NCI-H146 (cell line): ENCODE data around the gene EIF2S3B.
"Not testable (repeated sequence)": the region's sequence is repeated elsewhere in the genome, so short reads cannot be mapped to it uniquely, and the experiment has no call there.

ENCODE experiments used
- DNase-seq: peaks from one replicate; lab custom pipeline; 2025; lab: John Stamatoyannopoulos, UW

EIF2S3B gene

DNA sequence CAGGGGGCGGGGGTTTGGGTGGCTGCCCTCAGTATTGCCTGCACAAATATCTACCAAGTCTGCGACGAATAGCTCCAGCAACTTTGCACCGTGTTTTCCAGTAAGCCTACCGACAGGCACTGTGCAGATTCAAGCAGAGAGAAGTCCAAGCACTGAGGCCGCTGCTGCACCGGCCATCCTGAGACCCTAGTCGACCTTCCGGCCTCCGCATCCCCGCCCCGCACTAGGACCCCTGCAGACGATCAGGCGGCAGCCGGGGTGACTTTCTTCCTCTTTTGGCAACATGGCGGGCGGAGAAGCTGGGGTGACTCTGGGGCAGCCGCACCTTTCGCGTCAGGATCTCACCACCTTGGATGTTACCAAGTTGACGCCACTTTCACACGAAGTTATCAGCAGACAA lies at the start of gene EIF2S3B:
TSS of gene EIF2S3B (plus strand) at position 271 of the 400 bp plus-strand sequence. CDS start at position 284, 13 bp downstream.
- DNase-seq: no peak

DNA sequence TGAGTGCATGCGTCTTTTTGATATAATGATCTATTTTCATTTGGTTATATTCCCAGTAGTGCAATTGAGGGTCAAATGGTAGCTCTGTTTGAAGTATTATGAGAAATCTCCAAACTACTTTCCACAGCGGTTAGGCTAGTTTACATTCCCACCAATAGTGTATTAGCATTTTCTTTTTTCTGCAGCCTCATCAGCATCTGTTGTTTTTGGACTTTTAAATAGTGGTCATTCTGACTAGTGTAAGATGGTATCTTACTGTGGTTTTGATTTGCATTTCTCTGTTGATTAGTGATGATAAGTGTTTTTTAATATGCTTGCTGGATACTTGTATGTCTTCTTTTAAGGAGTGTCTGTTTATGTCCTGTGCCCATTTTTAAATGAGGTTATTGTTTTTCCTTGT lies 48.8 kb upstream of the EIF2S3B start:
- DNase-seq: no peak

DNA sequence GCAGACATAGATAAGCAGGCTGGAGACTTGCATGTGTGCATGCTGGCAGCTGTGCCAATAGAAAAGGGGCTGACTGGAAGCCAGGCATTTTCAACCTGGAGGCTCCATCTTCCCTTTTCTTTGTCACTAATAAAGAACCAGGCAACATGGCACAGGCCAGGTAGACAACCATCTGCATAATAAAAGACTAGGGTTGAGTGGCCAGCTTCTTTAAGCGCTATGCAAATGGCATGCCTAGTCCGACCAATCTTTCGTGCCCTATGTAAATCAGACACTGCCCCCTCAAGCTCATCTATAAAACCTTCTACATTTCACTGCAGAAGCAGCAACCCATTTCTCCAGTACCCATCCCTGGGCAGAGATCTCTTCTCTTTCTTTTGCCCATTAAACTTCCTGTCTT lies 47.9 kb upstream of the EIF2S3B start:
- DNase-seq: peak; percentile 44

DNA sequence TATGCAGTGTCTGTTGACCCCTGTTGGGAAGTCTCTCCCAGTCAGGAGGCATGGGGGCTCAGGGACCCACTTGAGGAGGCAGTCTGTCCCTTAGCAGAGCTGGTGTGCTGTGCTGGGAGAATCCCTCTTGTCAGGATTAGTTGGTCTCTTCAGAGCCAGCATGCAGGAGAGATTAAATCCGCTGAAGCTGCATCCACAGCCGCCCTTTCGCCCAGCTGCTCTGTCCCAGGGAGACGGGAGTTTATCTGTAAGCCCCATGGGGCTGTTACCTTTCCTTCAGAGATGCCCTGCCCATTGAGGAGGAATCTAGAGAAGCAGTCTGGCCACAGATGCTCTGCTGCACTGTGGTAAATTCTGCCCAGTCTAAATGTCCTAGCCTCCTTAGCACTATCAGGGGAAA lies 39.4 kb upstream of the EIF2S3B start:
- no peak for DNase-seq

DNA sequence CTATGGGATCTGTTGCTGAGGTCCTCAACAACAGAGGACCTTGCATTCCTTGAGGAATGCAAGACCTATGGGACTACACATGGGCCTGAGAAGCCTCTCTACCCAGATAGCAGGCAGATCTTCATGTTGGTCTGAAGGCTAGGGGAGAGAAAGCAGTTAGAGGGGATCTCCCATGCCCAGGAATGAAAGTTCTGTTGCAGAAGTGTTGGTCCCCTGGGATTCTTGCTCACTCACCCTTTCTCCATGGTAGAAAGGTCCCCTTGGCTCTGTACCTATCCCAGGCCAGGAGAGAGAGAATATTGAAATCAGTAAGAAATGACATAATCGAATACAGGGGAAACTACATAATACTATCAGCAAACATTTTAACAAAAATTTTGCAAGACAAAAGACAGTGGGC lies 36.0 kb upstream of the EIF2S3B start:
- no peak for DNase-seq

DNA sequence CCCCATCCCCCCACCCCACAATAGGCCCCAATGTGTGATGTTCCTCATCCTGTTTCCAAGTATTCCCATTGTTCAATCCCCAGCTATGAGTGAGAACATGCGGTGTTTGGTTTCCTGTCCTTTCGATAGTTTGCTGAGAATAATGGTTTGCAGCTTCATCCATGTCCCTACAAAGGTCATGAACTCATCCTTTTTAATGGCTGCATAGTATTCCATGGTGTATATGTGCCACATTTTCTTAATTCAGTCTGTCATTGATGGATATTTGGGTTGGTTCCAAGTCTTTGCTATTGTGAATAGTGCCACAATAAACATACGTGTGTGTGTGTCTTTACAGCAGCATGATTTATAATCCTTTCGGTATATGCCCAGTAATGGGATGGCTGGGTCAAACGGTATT lies 32.9 kb upstream of the EIF2S3B start:
- DNase-seq: not testable (repeated sequence)

DNA sequence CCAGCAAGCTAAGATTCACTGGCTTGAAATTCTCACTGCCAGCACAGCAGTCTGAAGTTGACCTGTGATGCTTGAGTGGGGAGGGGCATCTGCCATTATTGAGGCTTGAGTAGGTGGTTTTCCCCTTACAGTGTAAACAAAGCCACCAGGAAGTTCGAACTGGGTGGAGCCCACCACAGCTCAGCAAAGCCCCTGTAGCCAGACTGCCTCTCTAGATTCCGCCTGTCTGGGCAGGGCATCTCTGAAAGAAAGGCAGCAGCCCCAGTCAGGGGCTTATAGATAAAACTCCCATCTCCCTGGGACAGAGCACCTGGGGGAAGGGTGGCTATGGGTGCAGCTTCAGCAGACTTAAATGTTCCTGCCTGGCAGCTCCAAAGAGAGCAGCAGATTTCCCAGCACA lies 23.8 kb upstream of the EIF2S3B start:
- DNase-seq: not testable (repeated sequence)

DNA sequence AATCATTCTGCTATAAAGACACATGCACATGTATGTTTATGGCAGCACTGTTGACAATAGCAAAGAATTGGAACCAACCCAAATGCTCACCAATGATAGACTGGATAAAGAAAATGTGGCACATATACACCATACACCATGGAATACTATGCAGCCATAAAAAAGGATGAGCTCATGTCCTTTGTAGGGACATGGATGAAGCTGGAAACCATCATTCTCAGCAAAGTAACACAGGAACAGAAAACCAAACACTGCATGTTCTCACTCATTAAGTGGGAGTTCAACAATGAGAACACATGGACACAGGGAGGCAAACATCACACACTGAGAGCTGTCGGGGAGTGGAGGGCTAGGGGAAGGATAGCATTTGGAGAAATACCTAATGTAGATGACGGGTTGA lies 18.4 kb upstream of the EIF2S3B start:
- not testable (repeated sequence) for DNase-seq

DNA sequence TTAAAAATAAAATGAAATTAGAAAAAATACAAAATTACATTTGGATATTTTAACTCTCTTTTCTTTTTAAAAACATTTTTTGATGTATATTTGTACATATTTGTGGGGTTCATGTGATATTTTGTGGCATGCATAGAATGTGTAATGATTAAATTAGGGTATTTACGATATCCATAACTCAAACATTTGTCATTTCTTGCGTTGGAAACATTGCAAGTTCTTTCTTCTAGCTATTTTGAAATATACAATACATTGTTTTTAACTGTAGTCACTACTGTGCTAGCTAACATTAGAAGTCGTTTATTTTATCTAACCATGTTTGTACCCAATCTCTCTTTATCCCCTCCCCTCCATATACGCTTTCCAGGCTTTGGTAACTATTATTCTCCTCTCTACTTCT lies 13.9 kb upstream of the EIF2S3B start:
- no peak for DNase-seq

DNA sequence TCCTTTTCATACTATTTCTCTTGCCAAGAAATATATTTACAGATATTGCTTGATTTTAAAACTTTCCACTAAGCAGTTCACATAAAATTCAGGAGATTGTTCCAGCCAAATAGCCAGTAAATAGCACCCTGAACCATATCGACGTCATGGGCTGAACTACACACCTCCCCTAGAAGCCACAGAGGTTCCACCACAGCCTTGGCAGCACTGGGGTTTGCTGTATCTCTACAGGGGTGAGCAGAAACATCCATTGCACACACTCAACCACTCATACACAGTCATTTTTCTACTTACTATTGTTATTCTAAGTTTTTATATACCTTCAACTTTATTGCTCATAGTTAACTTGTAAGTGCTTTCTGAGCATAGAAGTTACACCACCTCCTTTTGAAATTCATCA lies 8.1 kb upstream of the EIF2S3B start:
- no peak for DNase-seq

DNA sequence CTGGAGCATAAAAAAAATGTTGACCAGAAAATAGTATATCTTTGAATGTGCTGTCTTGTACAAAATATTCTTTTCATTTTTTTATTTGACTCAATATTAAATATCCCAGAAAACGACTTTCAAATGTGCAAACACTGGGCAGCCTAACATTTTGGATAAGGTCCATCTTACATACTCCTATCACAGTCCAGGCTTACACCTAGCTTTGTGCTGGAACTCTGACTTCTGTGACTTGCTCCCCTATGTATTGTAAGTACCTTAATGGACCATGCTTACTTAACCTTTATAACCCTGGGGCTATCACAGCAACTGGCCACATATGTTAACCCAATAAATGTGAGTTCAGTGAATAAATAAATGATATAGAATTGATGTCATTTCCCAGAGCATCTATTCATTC lies 7.6 kb upstream of the EIF2S3B start:
- no peak for DNase-seq

DNA sequence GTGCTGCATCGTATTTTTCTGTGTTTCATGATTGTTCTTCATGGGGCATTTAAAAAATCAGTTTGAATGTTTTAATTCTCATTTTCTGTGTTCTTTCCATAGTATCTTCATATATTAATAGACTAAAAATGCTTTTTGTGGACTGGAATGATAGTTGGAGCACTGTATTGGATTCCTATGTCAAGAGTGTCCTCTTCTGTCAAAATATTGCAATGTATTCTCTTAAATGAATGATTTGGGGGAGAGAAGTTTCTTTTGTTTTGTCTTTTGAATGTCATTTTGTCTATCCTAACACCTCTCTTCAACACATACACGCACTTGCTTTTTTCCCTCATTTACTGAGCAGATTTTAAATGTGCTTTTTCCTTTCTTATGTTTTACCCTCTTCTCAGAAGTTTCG lies 4.7 kb upstream of the EIF2S3B start:
- DNase-seq: peak; percentile 32

DNA sequence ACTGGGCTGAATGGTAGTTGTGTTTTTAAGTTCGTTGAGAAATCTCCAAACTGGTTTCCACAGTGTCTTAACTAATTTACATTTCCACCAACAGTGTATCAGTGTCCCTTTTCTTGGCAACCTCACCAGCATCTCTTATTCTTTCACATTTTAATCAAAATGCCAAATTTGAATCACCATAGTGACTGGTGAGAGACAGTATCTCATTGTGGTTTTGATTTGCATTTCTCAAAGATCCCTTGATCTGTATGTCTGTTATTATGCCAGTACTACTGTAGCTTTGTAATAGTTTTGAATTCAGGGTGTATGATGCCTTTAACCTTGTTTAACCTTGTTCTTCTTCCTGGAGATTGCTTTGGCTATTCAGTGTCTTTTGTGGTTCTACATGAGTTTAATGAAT lies 2.2 kb upstream of the EIF2S3B start:
- DNase-seq: no peak

DNA sequence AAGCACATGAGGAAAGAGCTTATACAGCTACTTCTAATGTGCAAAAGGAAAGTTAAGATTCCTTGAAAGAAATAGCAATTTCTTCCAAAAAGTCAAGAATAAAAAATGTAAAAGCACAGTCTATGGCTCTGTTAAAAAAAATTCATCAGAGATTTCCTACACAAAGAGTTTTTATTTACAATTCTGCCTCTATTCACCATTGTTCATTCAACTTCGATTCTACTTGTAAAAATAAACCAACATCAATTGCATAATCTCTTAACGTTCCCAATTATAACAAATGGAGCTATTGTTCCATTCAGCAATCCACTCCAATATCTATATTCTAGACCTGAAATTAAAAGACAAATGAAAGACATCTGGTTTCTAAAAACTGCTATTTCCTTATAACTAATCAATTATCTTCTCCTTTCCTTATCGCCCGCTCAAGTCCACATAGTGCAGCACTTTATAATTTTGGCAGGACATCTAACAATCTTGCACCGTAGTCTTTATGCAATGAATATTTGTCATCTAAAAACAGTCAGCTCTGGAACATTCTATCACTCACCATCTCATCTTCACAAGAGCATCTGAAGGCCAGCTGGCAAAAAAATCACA lies 6.2 kb downstream of the EIF2S3B start:
- no peak for DNase-seq

DNA sequence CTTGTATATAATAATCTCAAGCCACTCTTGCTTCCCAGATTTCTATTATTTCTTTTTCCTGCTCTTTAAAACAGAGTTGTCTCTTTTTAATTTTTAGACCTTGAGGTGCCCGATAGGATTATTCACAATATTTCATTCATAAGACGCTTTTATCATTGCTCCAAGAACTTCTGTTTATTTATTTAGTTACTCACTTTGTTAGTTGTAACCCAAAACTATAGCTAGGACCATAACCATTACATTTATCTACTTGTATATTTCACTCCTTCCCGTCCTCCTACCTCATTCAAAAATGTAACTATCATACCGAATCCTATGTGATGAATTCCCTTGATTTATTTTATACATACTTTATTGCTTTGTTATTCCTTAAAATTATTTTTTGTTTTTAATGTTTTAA lies 7.1 kb downstream of the EIF2S3B start:
- no peak for DNase-seq

DNA sequence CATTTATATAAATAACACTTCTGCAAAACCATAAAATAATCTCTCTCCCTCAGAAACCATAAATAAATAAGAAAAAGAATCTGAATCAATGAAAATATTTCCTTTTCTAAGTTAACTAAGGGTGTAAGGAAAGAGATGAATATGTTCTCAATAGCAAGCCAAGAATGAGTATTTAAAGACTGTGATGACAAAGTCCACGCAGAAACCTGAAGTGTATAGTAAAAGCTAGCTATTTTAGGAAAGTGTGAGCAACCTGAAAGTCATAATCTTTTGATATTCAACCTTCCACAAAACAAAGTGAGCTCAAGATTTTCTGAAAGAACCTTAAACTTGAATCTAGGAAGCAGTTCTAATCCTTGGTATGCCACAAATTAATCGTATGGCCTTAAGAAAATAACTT lies 15.9 kb downstream of the EIF2S3B start:
- no peak for DNase-seq

DNA sequence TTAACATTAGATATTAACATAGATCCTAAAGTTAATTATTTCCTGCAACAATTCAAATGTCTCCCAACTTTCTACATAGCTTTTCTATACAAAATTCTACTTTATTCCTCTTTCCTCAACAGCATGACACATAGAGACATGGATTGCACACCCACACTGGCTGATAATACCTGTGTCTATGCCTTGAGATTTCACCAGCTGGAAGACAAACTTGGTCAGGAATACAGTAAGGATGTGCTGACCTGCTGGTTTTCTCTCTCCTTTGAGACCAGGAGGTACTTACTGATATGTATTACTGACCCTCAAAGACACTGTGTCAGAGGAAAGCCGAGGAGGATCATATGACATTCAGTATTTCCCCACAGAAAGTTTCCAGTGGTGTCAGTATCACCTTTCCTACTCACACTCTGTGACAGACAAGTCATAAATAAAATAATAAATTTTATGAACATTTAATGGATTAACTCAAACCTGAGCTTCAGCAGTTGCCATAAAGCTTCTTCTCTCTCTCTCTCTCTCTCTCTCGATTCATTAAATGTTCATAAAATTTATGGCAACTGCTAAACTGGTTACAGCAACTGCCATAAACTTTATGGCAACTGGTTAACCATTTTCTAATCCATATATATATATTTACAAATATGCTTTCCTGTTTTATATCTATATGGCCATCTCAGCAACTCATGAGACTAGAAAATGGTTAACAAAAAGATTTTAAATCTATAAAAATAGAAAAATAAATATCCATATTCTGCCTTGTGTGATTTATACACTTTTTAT lies 22.7 kb downstream of the EIF2S3B start:
- no peak for DNase-seq

DNA sequence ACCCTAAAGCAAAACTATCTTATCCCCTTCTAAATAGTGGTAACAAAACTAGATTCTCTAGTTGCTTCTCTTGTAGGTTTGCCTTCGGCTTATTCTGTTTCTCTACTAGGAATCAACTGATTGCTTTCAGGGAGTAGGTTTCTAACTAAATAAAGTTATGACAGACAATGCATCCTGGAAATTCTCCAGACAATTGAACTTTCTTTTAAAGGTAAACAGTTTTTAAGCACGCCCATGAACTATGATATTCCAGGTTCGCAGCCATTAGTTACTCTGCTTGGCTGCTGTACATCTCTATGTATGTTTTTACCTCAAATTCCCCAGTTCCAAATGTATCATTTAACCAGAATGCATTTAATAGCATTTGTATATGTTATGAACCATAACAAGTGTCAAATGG lies 23.9 kb downstream of the EIF2S3B start:
- no peak for DNase-seq

DNA sequence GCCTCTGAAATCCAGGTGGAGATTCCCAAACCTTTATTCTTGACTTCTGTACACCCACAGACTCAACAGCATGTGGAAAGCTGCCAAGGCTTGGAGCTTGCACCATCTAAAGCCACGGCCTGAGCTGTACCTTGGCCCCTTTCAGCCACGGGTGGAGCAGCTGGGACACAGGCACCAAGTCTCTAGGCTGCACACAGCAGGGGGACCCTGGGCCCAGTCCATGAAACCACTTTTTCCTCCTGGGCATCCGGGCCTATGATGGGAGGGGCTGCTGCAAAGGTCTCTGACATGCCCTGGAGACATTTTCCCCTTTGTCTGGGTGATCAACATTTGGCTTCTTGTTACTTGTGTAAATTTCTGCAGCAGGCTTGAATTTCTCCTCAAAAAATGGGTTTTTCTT lies 32.0 kb downstream of the EIF2S3B start:
- no peak for DNase-seq

DNA sequence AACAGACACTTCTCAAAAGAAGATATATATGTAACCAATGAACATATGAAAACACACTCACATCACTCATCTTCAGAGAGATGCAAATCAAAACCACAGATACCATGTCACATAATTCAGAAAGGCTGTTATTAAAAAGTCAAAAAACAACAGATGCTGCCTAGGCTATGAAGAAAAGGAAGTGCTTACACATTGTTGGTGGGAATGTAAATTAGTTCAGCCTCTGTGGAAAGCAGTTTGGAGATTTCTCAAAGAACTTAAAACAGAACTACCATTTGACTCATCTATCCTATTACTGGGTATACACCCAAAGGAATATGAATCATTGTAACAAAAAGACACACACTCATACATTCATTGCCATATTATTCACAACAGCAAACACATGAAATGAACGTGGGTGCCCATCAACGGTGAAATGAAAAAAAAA lies 35.1 kb downstream of the EIF2S3B start:
- no peak for DNase-seq

DNA sequence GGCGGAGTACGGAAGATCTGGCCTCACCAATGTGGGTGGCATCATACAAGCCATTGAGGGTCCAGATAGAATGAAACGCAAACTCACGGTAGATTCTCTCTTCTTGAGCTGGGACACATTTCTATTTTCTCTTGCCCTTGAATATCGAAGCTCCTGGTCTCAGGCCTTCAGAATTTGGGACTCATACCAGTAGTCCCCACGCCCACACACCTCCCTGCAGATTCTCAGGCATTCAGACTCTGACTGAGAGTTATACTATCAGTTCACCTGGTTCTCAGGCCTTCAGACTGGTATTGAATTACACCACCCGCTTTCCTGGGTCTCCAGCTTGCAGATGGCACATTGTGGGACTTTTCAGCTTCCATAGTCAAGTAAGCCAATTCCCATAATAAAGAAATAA lies 37.8 kb downstream of the EIF2S3B start:
- peak; percentile 51 for DNase-seq

DNA sequence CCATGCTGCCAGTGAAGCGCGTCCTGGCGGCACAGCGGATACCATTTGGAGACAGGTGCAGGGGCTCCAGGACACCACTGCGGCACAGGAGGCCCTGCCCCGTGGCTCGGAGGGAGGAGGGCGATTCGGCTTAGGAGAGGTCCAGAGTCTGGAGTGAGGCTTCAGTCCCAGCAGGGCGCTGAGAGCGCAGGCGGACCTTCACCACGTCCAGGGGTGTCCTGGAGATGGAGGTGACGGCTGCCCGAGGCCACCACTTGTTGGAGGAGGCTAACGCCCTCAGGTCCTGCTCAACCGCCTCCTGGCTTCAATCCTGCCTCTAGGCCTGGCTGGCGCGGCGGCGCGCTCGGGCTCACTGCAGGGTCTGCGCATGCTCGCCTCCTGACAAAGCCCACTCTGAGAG lies 45.7 kb downstream of the EIF2S3B start:
- DNase-seq: no peak

DNA sequence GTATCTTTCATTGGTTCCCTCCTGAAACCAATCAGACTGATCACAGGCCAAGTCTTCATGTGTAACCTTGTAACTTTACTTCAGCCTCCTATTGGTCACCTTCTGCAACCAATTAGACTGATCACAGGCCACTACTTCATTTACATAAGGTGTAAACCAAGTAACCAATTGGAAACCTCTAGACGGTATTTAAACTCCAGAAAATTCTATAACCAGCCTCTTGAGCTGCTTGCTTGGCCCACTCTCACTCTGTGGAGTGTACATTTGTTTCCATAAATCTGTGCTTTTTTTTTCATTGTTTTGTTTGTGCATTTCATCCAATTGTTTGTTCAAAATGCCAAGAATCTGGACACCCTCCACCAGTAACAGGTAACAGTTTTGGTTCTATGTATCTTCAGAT lies 47.5 kb downstream of the EIF2S3B start:
- no peak for DNase-seq

DNA sequence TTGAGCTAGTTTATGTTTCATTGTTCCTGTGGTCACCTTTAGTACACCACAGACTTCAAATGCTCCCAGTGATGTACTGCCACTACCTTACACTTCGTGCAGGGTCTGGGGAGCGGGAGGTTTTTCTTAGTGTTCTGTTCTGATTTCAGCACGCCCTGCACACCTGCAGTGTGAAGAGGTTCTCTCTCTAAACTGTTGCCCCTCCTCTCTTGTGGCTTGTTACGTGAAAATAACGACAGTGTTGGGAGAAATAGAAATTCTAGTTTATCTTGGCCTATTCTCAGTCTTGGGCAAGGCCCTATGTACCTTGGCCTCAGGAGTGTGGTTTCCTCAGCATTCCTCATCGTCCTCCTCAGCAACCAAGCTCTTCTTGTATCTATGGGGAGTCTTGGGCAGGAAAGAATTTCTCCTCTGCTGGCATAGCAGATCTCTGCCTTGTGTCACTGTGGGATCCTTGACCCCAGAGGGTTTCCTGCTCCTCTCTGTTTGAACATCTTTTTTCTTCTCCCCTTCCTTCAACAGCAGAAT lies 48.6 kb downstream of the EIF2S3B start:
- no peak for DNase-seq
